Esophagus squamous epithelium (tissue), 5 donors: ENCODE data around the gene INPPL1. TPM values are rescaled to one million over a fixed set of nuclear protein-coding genes. Genes with fewer than 3 reads are reported as not detected.

Experiments used
- DNase-seq: peaks from one replicate; lab custom pipeline; 2025; lab: John Stamatoyannopoulos, UW
- H3K27ac ChIP-seq, 4 donors: fragments of 200-600 bp; sonication (generic); one replicate each; pipeline ENCODE4 v1.5.1; 2016 to 2019; ENCODE audit warnings: mild to moderate bottlenecking in 1 of 4
- H3K27me3 ChIP-seq, 4 donors: fragments of 200-600 bp; sonication (generic); 1 replicate in 3 of 4; 2 replicates in 1 of 4; pipeline versions ENCODE4 v1.5.1 to v1.6.0; 2017 to 2021; ENCODE audit warnings: antibody characterized with exemption in 1 of 4
- H3K36me3 ChIP-seq, 3 donors: fragments of 200-600 bp; sonication (generic); one replicate each; pipeline ENCODE4 v1.5.1; 2016 to 2019
- H3K4me1 ChIP-seq, 3 donors: fragments of 200-600 bp; sonication (generic); one replicate each; pipeline ENCODE4 v1.5.1; 2017 to 2019
- H3K4me3 ChIP-seq, 4 donors: fragments of 200-600 bp; sonication (generic); 1 replicate in 3 of 4; 2 replicates in 1 of 4; pipeline ENCODE4 v1.5.1; 2016 to 2019; ENCODE audit warnings: mild to moderate bottlenecking in 2 of 4, moderate library complexity in 1 of 4
- H3K9me3 ChIP-seq, 3 donors: fragments of 200-600 bp; sonication (generic); one replicate each; pipeline ENCODE4 v1.5.1; 2016 to 2019
- POLR2A ChIP-seq, 4 donors: fragments of 450-650 bp; IDR thresholded peaks; one replicate each; pipeline ENCODE4 v1.6.1; 2017; ENCODE audit warnings: antibody characterized with exemption in 4 of 4, mild to moderate bottlenecking in 4 of 4, moderate library complexity in 3 of 4
- WGBS, 2 donors: methylation state at CpG; one replicate each; pipeline ENCODE4 v1.1.5; 2018; 5-methylcytosine and 5-hydroxymethylcytosine counted together
- intact Hi-C: fragments of 100-400 bp; cut with DNase I; formaldehyde crosslinking; loops from one replicate; pipeline ENCODE4 v1.15.0; 2022
- total RNA-seq, 4 donors: library from RNA; depleted of rRNA; stranded (reverse); fragments of >200 nt; gene quantifications; one replicate each; pipeline ENCODE4 v1.1.0, GENCODE V29; 2016
- TF ChIP-seq, protein P1 (sequence below), 6 experiments: fragments of 450-650 bp in 4 of 6; fragments of 200-600 bp in 2 of 6; sonication (generic) in 2 of 6; IDR thresholded peaks; one replicate each; pipeline ENCODE4 v1.5.1; 2016 to 2019; ENCODE audit warnings: antibody characterized with exemption in 6 of 6, mild to moderate bottlenecking in 4 of 6, moderate library complexity in 4 of 6
- donor health status: DM: yes; HTN: yes; CAD: no.

INPPL1 gene
- total RNA-seq, 4 donors from 2014 or later = 22.4 to 61.2 (median 26.3) TPM

DNA sequence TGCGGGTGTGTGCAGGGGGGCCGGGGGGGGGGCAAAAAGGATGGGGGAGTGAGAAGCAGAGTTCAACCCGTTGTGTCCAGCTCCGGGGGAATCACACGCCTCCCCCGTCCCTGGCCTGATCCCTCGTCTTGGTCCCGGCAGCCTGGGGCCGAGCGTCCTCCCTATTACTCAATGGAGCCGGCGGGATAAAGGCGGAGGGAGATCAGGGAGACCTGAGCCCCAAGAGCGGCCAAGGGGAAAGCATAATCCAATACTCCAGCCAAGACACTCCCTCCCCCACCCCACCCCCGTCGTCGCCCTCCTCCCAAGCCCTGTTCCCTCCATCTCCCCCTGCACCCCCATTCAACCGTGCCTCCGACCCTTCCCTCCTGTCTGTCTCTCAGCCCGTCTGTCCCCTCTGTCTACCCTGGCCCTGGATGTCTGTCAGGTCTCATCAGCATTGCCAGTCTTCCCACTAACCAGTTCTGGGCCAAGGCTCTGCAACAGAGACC is 16.8 kb downstream of the INPPL1 start:
- peaks cover 32 to 66% (median 33%) of the 10 kb centered on the region in 3 donors for H3K4me1 ChIP-seq
- WGBS, 2 donors = 46 to 62% methylated on average over 16 to 17 of the region's 20 CpGs

DNA sequence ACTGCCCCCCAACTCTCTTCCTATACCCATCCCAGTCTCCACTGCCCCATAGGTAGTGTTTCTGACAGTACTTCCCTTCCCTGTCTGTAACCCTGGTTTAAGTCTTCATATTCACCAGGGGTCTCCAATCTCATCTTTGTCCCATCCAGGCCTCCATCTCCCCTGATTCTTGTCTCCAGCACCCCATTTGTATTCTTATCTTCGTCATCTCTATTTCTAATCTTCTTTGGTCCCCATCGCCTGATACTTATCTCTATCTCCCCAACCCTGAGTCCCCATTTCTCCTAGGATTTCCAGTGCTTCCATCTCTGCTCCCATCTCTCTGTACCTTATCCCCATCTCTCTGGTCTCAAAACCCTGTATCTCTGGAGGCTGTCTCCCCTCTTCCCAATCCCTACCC is 17.6 kb downstream of the INPPL1 start:
- Histone ChIP-seq H3K9me3 (no peaks in the 10 kb centered on the region), H3K4me1 (peaks cover 32 to 62% (median 33%) of the 10 kb centered on the region in 3 donors), H3K27me3 (peaks cover 8 to 77% (median 35%) of the 10 kb centered on the region in 4 donors), H3K36me3 (peaks cover 4 to 15% (median 6%) of the 10 kb centered on the region in 3 donors), H3K4me3 (no peak overlapping the region), H3K27ac (no peak overlapping the region)
- no peak for DNase-seq
- intact Hi-C loops = no loop called here
- TF ChIP-seq, protein P1, sequence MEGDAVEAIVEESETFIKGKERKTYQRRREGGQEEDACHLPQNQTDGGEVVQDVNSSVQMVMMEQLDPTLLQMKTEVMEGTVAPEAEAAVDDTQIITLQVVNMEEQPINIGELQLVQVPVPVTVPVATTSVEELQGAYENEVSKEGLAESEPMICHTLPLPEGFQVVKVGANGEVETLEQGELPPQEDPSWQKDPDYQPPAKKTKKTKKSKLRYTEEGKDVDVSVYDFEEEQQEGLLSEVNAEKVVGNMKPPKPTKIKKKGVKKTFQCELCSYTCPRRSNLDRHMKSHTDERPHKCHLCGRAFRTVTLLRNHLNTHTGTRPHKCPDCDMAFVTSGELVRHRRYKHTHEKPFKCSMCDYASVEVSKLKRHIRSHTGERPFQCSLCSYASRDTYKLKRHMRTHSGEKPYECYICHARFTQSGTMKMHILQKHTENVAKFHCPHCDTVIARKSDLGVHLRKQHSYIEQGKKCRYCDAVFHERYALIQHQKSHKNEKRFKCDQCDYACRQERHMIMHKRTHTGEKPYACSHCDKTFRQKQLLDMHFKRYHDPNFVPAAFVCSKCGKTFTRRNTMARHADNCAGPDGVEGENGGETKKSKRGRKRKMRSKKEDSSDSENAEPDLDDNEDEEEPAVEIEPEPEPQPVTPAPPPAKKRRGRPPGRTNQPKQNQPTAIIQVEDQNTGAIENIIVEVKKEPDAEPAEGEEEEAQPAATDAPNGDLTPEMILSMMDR (IDR thresholded peaks at IDR 0.05) = no peak
- no peak for TF ChIP-seq POLR2A (IDR thresholded peaks at IDR 0.05)
- 96 to 100% methylated on average over 2 of the region's 2 CpGs for WGBS, 2 donors

More for the DNA sequence above, 16.8 kb downstream of the INPPL1 start:
- no peak overlapping the region for H3K27ac ChIP-seq
- DNase-seq = no peak
- intact Hi-C loops = no loop called here
- TF ChIP-seq, protein P1 (IDR thresholded peaks at IDR 0.05) = no peak
- no peak for TF ChIP-seq POLR2A (IDR thresholded peaks at IDR 0.05)
- H3K27me3 ChIP-seq = peaks cover 8 to 69% (median 35%) of the 10 kb centered on the region in 4 donors
- no peaks in the 10 kb centered on the region for H3K9me3 ChIP-seq
- H3K36me3 ChIP-seq = peaks cover 7 to 23% (median 13%) of the 10 kb centered on the region in 3 donors
- H3K4me3 ChIP-seq = no peak overlapping the region

DNA sequence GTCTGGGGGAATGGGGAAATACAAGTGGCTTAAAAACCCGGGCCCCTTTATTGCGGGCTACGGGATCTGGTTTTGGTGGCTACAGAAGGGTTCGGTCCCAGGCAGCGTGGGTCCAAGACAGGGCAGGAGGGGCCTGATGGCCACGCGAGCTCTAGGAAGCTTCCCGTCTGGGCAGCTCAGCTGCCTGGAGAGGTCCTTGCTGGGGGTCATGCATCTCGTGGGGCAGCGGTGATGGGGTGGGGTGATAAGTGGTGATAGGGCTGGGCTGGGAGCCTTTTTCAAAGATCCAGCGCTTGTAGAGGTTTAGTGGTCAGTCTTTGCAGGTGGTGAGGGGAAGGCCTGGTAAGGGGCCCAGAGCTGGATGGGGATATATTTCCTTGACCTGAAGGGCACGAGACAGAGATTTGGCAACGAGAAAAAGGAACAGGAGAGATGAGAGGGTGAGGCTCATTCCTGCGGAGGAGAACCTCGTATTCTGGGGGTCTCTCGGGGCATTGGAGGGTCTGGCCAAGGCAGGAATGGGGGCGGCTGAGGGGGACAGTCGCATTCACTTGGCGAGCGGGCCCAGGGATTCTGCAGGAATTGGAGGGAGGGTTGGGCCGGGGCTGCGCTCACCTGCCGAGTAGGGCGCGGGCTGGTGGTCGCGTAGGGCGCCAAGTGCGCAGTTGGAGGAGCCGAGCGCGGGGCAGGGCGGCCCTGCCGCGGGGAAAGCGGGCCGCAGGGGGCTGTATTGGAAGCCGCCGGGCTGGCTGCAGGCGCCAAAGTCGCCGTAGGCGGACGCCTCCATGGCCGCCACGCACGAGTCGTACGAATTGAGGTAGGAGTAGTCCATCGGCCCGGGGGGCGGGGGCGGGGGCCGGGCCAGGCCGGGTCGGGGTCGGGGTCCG is 18.8 kb downstream of the INPPL1 start:
- peaks cover 8 to 85% (median 35%) of the 10 kb centered on the region in 4 donors for H3K27me3 ChIP-seq
- no peaks in the 10 kb centered on the region for H3K9me3 ChIP-seq
- H3K4me1 ChIP-seq = peaks cover 26 to 49% (median 28%) of the 10 kb centered on the region in 3 donors
- 32 to 58% methylated on average over 18 to 26 of the region's 58 CpGs for WGBS, 2 donors
- H3K27ac ChIP-seq = no peak overlapping the region
- H3K4me3 ChIP-seq = peak overlapping the region in 2 of 4 donors; percentile 10 to 47
- peaks cover 0 to 3% (median 0%) of the 10 kb centered on the region in 3 donors for H3K36me3 ChIP-seq
- intact Hi-C loops = no loop called here
- no peak for DNase-seq
- TF ChIP-seq, protein P1 (IDR thresholded peaks at IDR 0.05) = no peak
- TF ChIP-seq POLR2A (IDR thresholded peaks at IDR 0.05) = no peak

DNA sequence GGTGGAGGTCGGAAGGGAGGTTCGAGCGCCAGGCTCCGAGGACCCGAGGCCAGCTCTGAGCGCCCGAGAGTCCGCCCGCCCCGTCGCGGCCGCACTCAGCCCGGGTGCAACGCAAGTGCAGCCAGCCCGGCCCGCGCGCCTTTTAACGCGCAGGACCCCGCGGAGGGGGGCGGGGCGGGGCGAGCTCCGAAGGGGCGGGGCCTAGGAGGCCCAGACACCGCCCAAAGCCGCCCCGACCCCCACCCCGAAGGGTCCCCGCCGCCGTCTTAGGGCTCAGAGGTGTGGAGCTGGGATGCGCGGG is 19.4 kb downstream of the INPPL1 start, which contains the start of gene PHOX2A:
PHOX2A (minus strand) TSS at position 117 of the 301 bp plus-strand sequence. CDS start 172 bp downstream, outside the sequence.
- H3K4me3 ChIP-seq = peak within 1 kb of the TSS in 2 of 4 donors; percentile 10 to 47
- peaks cover 8 to 89% (median 35%) of the 10 kb centered on the region in 4 donors for H3K27me3 ChIP-seq
- WGBS, 2 donors = 11% methylated on average over 15 of the region's 37 CpGs; no CpG with 5 or more reads in 1 of the 2 donors
- intact Hi-C loops = no loop called here
- peaks cover 22 to 43% (median 28%) of the 10 kb centered on the region in 3 donors for H3K4me1 ChIP-seq
- H3K36me3 ChIP-seq = no peaks in the 10 kb centered on the region
- H3K9me3 ChIP-seq = no peaks in the 10 kb centered on the region
- no peak within 1 kb of the TSS for H3K27ac ChIP-seq
- TF ChIP-seq, protein P1 (IDR thresholded peaks at IDR 0.05) = no peak
- no peak for TF ChIP-seq POLR2A (IDR thresholded peaks at IDR 0.05)
- no peak for DNase-seq
